Adrenal gland (tissue), 12 donors: ENCODE data around the gene MAP3K2. TPM values are rescaled to one million over a fixed set of nuclear protein-coding genes. Genes with fewer than 3 reads are reported as not detected.

ENCODE experiments used
- DNase-seq, 7 donors: peaks; one replicate each; pipeline ENCODE4 v3.0.0-alpha.2; 2019 to 2020
- H3K27ac ChIP-seq, 5 donors: fragments of 200-600 bp; sonication (generic) in 4 of 5; 1 replicate in 3 of 5; 2 replicates in 2 of 5; pipeline versions ENCODE4 v1.5.1 to v1.8.0; 2016 to 2020; ENCODE audit warnings: mild to moderate bottlenecking in 1 of 5
- H3K27me3 ChIP-seq: fragments of 200-600 bp; 2 replicates; pipeline ENCODE4 v1.8.0; 2021
- H3K36me3 ChIP-seq, 2 donors: fragments of 200-600 bp; replicated peaks in 1 of 2; 1 replicate in 1 of 2; 2 replicates in 1 of 2; pipeline versions ENCODE4 v1.5.1 to v1.8.0; 2018 to 2022
- H3K4me1 ChIP-seq, 2 donors: fragments of 200-600 bp; replicated peaks in 1 of 2; 1 replicate in 1 of 2; 2 replicates in 1 of 2; pipeline versions ENCODE4 v1.5.1 to v1.8.0; 2018 to 2021
- H3K4me3 ChIP-seq, 4 donors: fragments of 200-600 bp; sonication (generic) in 3 of 4; one replicate each; pipeline ENCODE4 v1.5.1; 2016 to 2018
- H3K9me3 ChIP-seq, 3 donors: fragments of 200-600 bp; sonication (generic) in 1 of 3; replicated peaks in 1 of 3; 1 replicate in 2 of 3; 2 replicates in 1 of 3; pipeline versions ENCODE4 v1.5.1 to v1.8.0; 2016 to 2021
- CTCF ChIP-seq, 6 experiments: fragments of 450-650 bp in 4 of 6; fragments of 200-600 bp in 2 of 6; sonication (generic) in 1 of 6; IDR thresholded peaks; 1 replicate in 5 of 6; 2 replicates in 1 of 6; pipeline versions ENCODE4 v1.5.1 to v1.8.0; 2016 to 2021; ENCODE audit warnings: antibody characterized with exemption in 6 of 6, mild to moderate bottlenecking in 2 of 6, moderate library complexity in 1 of 6
- POLR2A ChIP-seq, 2 donors: fragments of 450-650 bp; IDR thresholded peaks; one replicate each; pipeline ENCODE4 v1.6.1; 2017; ENCODE audit warnings: antibody characterized with exemption in 2 of 2, mild to moderate bottlenecking in 2 of 2, moderate library complexity in 1 of 2
- WGBS, 4 donors: extraction: QIAGEN DNeasy Blood & Tissue Kit in 2 of 4; methylation state at CpG; one replicate each; pipeline versions ENCODE4 v1.1.5 to v1.1.7; 2013 to 2017; 5-methylcytosine and 5-hydroxymethylcytosine counted together
- intact Hi-C, 2 donors: fragments of 100-400 bp; cut with DNase I; formaldehyde crosslinking; loops; one replicate each; pipeline versions ENCODE4 v1.14.1 to v1.15.0; 2022 to 2023
- polyA plus RNA-seq, 3 donors: library from polyadenylated mRNA; stranded (reverse); fragments of 200-250 nt in 2 of 3; fragments of 350-450 nt in 1 of 3; fragmentation: Illumina TruSeq in 1 of 3; extraction: RNeasy Lipid Tissue Mini Kit (QIAGEN cat#74804) in 1 of 3; gene quantifications; one replicate each; pipeline ENCODE4 v1.2.3, GENCODE V29; 2013 to 2014
- total RNA-seq, 9 donors: library from RNA; depleted of rRNA in 4 of 9; stranded (reverse); fragments of >200 nt in 4 of 9; fragments of 120-200 nt in 1 of 9; fragmentation: NEBNext Ultra II Directional in 1 of 9; extraction: Animal tissue kit (Norgen Biotek cat#: 25700) in 1 of 9; gene quantifications; one replicate each; pipeline versions ENCODE4 v1.1.0 to v1.2.4, GENCODE V29; 2013 to 2023
- donor health status: healthy with polysubstance abuse.
- donor health status: Bipolar disorder and iron deficiency.
- donor health status: DM: yes; HTN: yes; CAD: no.
- donor health status: DM: no; HTN: no; CAD: no.
- donor health status: DM: no; HTN: no; CAD: no.
- donor health status: DM: yes; HTN: yes; CAD: no.

The MAP3K2 gene
- total and polyA plus RNA-seq, 12 donors: 4.2 to 91.6 (median 49.2) TPM

GRCh38 chr2:127408807-127409099, 21.0 kb upstream of the MAP3K2 start:
- no peaks in the 10 kb centered on the region for H3K9me3 ChIP-seq
- WGBS, 4 donors: 79 to 87% (median 85%) methylated on average over 9 to 10 of the region's 10 CpGs
- H3K27me3 ChIP-seq: no peaks in the 10 kb centered on the region
- peak overlapping the region in 4 of 5 donors; percentile 73 to 95 (median 89) for H3K27ac ChIP-seq
- H3K4me1 ChIP-seq: peaks cover 6 to 28% of the 10 kb centered on the region in 2 donors
- H3K36me3 ChIP-seq: no peaks in the 10 kb centered on the region
- H3K4me3 ChIP-seq: peak overlapping the region in 1 of 4 donors; percentile 52
- no peak for DNase-seq
- TF ChIP-seq POLR2A (IDR thresholded peaks at IDR 0.05) (no peak), CTCF (IDR thresholded peaks at IDR 0.05) (no peak)
- intact Hi-C loops: no loop called here

- intact Hi-C loops: no loop called here
- no peaks in the 10 kb centered on the region for H3K36me3 ChIP-seq
- H3K4me3 ChIP-seq: peak overlapping the region in 2 of 4 donors; percentile 52 to 53
- no peaks in the 10 kb centered on the region for H3K9me3 ChIP-seq
- TF ChIP-seq POLR2A (IDR thresholded peaks at IDR 0.05) (peak; percentile 66 to 69), CTCF (IDR thresholded peaks at IDR 0.05) (peak in 2 of 6 experiments; percentile 14 to 33)
- H3K27ac ChIP-seq: peak overlapping the region in 4 of 5 donors; percentile 73 to 95 (median 89)
- WGBS, 4 donors: 4 to 19% (median 4%) methylated on average over 12 to 75 of the region's 75 CpGs
- peaks cover 6 to 28% of the 10 kb centered on the region in 2 donors for H3K4me1 ChIP-seq
- H3K27me3 ChIP-seq: no peaks in the 10 kb centered on the region
- DNase-seq: peak; percentile 91 to 97 (median 94)
Observed at GRCh38 chr2:127408004-127408806, 20.4 kb upstream of the MAP3K2 start.

- peaks cover 6 to 28% of the 10 kb centered on the region in 2 donors for H3K4me1 ChIP-seq
- WGBS, 4 donors: 1 to 12% (median 5%) methylated on average over 3 to 6 of the region's 6 CpGs
- H3K4me3 ChIP-seq: peak overlapping the region in 1 of 4 donors; percentile 52
Observed at GRCh38 chr2:127407661-127408003, 19.9 kb upstream of the MAP3K2 start.

GRCh38 chr2:127407091-127407490, 19.3 kb upstream of the MAP3K2 start:
- no peaks in the 10 kb centered on the region for H3K9me3 ChIP-seq
- TF ChIP-seq POLR2A (IDR thresholded peaks at IDR 0.05) (no peak), CTCF (IDR thresholded peaks at IDR 0.05) (no peak)
- H3K4me1 ChIP-seq: peaks cover 6 to 28% of the 10 kb centered on the region in 2 donors
- no peaks in the 10 kb centered on the region for H3K36me3 ChIP-seq
- intact Hi-C loops: no loop called here
- peak overlapping the region in 3 of 5 donors; percentile 37 to 95 (median 81) for H3K27ac ChIP-seq
- H3K4me3 ChIP-seq: no peak overlapping the region
- peak in 1 of 7 donors; percentile 21 for DNase-seq
- 86 to 98% (median 96%) methylated on average over 9 of the region's 9 CpGs for WGBS, 4 donors
- no peaks in the 10 kb centered on the region for H3K27me3 ChIP-seq

More at GRCh38 chr2:127407661-127408003, 19.9 kb upstream of the MAP3K2 start:
- peak overlapping the region in 4 of 5 donors; percentile 37 to 95 (median 70) for H3K27ac ChIP-seq
- H3K36me3 ChIP-seq: no peaks in the 10 kb centered on the region
- DNase-seq: no peak
- TF ChIP-seq CTCF (IDR thresholded peaks at IDR 0.05) (no peak), POLR2A (IDR thresholded peaks at IDR 0.05) (no peak)
- no peaks in the 10 kb centered on the region for H3K9me3 ChIP-seq
- intact Hi-C loops: no loop called here
- H3K27me3 ChIP-seq: no peaks in the 10 kb centered on the region
